ENCODE results near the gene ZBTB8OS. TPM values are rescaled to one million over a fixed set of nuclear protein-coding genes. Genes with fewer than 3 reads are reported as not detected.

ZBTB8OS gene
- total RNA-seq, 1 experiment from 2014 or later: 60.5 TPM

GRCh38 chr1:32650752-32651460 is 556 bp upstream of the ZBTB8OS start, which contains the start of gene RBBP4 (continued):
- TF ChIP-seq HMGXB4 (CRISPR knock-in tag; IDR thresholded peaks at IDR 0.05) (peak; percentile 78; the same call in 1 of the 2 replicates), NR1H2 (CRISPR knock-in tag; IDR thresholded peaks at IDR 0.05) (0 out of 2 replicates have a peak, but pooled peaks have one; percentile 15), ZNF281 (CRISPR knock-in tag; IDR thresholded peaks at IDR 0.05) (peak; percentile 98), NFYB (CRISPR knock-in tag; conservative IDR thresholded peaks at IDR 0.05; ENCODE audit: low read depth) (peak; percentile 90), PRDM15 (CRISPR knock-in tag; IDR thresholded peaks at IDR 0.05) (peak; percentile 22; the same call in 1 of the 2 replicates), ETV6 (CRISPR knock-in tag; IDR thresholded peaks at IDR 0.05) (peak; percentile 95), E2F4 (CRISPR knock-in tag; IDR thresholded peaks at IDR 0.05; ENCODE audit: borderline replicate concordance, low read depth) (peak; percentile 93), GRHL2 (CRISPR knock-in tag; IDR thresholded peaks at IDR 0.05; ENCODE audit: insufficient replicate concordance, severe bottlenecking) (no peak), SP1 (CRISPR knock-in tag; conservative IDR thresholded peaks at IDR 0.05) (peak; percentile 80), IRF1 (CRISPR knock-in tag; IDR thresholded peaks at IDR 0.05) (peak; percentile 60; the same call in 1 of the 2 replicates), MXD4 (CRISPR knock-in tag; IDR thresholded peaks at IDR 0.05; ENCODE audit: borderline replicate concordance) (no peak), PREB (CRISPR knock-in tag; IDR thresholded peaks at IDR 0.05; ENCODE audit: borderline replicate concordance) (peak; percentile 75; the same call in 1 of the 2 replicates), ZNF138 (CRISPR knock-in tag; conservative IDR thresholded peaks at IDR 0.05) (no peak), NFE2L1 (CRISPR knock-in tag; IDR thresholded peaks at IDR 0.05) (peak; percentile 90), JUN (CRISPR knock-in tag; IDR thresholded peaks at IDR 0.05) (peak; percentile 82; the same call in 1 of the 2 replicates), E2F1 (CRISPR knock-in tag; IDR thresholded peaks at IDR 0.05) (peak; percentile 93; the same call in 1 of the 2 replicates), HMGA2 (CRISPR knock-in tag; IDR thresholded peaks at IDR 0.05) (no peak), FOXP1 (CRISPR knock-in tag; IDR thresholded peaks at IDR 0.05; ENCODE audit: borderline replicate concordance) (peak; percentile 97), TP53 (CRISPR knock-in tag; IDR thresholded peaks at IDR 0.05) (no peak; the same call in 1 of the 2 replicates), ZBTB21 (CRISPR knock-in tag; IDR thresholded peaks at IDR 0.05; ENCODE audit: borderline replicate concordance) (no peak), CTCF (IDR thresholded peaks at IDR 0.05) (no peak), MAX (CRISPR knock-in tag; IDR thresholded peaks at IDR 0.05) (peak; percentile 93), ELF4 (CRISPR knock-in tag; IDR thresholded peaks at IDR 0.05; ENCODE audit: low read depth) (no peak)
